Amygdala (tissue), 56 donors: ENCODE measurements around the gene NDUFAF7.
"Not testable (repeated sequence)": the region's sequence is repeated elsewhere in the genome, so short reads cannot be mapped to it uniquely, and the experiment has no call there.

Source experiments
- DNase-seq, 56 donors: peaks; one replicate each; lab custom pipeline; 2025; lab: John Stamatoyannopoulos, UW

NDUFAF7 gene, protein sequence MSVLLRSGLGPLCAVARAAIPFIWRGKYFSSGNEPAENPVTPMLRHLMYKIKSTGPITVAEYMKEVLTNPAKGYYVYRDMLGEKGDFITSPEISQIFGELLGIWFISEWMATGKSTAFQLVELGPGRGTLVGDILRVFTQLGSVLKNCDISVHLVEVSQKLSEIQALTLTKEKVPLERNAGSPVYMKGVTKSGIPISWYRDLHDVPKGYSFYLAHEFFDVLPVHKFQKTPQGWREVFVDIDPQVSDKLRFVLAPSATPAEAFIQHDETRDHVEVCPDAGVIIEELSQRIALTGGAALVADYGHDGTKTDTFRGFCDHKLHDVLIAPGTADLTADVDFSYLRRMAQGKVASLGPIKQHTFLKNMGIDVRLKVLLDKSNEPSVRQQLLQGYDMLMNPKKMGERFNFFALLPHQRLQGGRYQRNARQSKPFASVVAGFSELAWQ

DNA sequence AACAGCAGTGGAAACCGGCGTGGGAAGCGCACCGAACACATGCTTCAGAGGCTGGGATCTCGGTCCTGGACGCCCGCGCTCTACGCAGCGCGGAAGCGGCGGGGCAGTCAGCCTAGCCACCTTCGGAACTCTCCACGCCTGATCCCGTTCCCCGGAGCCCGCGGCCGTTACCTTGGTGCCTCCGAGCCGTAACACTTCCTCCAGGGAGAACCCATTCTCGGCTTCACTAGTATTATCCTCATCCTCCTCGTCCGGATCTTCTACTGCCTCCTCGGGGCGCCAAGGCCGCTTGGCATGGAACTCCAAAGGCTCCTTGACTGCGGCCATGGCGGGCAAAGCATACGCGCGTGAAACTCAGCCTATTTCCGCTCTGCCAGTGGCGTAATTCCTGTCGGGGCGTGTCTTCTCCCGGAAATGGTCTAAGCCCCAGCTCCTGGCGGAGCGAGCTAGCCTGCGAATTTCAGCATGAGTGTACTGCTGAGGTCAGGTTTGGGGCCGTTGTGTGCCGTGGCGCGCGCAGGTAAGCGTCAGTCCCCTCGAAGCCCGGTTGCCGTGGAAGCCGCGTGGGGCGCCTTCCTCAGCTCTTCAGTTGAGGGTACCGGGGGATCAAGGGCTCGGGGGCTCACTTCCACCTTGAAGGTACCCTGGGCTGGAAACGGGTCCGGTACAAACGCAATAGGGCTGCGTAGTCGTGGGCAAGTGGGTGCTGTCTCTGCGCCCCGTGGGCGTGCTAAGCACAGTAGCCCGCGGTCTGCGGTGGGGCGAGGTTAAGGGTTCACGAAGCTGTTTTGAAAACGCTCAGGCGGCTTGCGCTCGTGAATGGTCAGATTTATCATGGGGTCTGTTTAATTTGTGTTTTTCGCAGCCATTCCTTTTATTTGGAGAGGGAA, at the start of gene NDUFAF7, which contains the start of gene CEBPZ:
TSS of gene NDUFAF7 (plus strand) at position 418 of the 890 bp plus-strand sequence. CDS start at position 466, 48 bp downstream.
TSS of gene CEBPZ (minus strand) at position 356 of the 890 bp plus-strand sequence. CDS start at position 327, 29 bp downstream.
- DNase-seq: peak; percentile 34 to 93 (median 82)

DNA sequence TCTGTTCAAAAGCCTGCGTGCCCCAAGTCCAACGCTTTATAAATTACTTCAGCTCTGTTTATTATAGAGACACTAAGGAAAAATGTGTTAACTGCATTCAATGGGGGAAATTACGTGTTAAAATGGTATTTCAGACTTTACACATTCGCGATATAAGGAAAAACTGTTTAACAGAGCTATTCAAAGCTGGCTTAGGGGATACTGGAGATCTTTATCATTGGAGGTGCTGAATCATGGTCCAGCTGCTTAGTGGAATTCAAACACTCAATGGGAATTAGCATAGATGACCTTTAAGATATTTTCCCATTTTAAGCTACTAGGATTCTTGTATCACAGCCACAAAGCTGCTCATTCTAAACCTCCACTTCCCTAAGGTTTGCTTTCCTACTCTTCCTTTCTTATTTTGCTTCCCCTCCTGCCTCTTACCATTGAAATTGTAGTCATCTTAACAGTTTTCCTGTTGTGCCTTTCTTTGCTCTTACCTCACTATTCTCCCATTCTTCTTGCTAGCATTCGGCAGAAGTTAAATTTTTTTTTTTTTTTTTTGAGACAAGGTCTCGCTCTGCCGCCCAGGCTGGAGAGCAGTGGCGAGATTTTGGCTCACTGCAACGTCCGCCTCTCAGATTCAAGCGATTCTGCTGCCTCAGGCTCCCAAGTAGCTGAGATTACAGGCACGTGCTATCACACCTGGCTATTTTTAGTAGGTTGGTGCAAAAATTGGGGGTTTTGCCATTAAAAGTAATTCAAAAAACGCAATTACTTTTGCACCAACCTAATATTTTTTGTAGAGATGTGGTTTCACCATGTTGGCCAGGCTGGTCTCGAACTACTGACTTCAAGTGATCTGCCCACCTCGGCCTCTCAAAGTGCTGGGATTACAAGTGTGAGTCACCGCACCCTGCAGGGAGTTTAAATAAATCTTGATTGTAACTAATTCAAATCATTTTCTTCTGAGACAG, 49.5 kb upstream of the NDUFAF7 start:
- DNase-seq: no peak

DNA sequence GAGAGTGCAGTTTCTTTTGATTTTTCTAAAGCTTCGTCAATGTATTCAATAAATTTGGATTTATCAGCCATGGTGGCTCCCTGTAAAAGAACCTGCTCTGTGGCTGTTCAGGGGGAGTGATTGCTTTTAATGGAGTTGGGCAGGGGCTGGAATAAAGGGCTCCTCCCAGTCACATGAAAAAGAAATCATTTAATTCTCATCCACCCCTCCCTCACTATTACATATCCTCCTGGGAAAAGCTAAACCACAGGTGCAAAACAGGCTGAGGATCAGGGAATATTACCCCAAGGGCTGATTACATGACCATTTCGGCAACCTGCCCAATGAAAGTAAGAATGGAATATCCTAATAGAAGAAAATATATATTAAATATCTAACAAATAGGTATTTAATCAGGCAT, 42.9 kb upstream of the NDUFAF7 start, which contains the start of gene SULT6B1:
TSS of gene SULT6B1 (minus strand) at position 101 of the 400 bp plus-strand sequence. CDS start at position 71, 30 bp downstream.
- no peak for DNase-seq

DNA sequence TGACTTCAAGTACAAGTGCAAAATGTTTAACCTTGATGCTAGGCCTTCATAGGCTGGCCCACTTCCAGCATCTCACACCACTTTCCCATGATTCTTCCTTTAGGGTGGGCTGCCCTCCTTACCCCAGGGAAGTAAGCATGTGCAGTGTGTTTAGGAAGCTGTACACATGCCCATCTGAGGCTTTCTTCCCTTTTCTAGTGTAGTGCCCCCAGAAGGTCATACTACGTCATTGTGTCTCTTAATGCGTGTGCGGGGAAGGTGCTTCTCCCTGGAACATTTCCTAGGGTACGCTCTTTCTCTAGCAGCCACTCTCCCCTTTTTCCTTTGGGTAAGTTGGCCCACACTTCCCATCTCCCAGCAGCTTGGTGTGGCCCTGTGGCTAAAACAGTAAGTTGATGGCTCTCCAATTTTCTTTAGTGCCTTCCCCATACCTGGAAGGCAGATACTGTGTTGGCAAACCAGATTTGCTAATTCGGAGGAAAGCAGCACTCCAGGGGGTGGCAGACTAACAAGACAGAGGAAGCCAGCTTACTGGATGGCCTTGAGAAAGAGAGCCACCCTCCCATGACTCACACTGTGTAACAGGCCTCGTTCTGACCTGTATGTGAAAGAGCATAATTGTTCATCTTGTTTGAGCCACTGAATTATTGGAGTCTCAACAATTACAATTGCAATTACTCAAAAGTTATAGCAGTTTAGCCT, 41.9 kb upstream of the NDUFAF7 start:
- peak in 2 of 56 donors; percentile 3 to 11 for DNase-seq

DNA sequence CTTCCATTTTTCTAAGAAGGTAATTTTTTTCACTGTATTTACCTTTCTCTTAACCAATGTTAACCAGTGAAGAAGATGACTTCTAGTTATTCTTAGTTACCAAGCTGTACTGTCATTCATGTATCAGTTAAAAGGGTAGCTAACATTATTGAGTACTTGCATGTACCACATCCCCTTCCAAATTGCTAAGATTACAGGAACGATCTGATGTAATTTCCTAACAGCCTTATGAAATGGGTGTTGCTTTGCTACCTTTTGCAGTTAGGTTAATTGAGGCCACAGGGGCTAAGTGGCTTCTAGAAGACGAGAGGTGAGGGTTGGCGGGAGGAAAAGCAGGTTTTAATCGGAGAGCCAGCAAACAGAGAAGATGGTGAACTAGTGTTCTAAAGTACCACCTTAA, 41.2 kb upstream of the NDUFAF7 start:
- no peak for DNase-seq

DNA sequence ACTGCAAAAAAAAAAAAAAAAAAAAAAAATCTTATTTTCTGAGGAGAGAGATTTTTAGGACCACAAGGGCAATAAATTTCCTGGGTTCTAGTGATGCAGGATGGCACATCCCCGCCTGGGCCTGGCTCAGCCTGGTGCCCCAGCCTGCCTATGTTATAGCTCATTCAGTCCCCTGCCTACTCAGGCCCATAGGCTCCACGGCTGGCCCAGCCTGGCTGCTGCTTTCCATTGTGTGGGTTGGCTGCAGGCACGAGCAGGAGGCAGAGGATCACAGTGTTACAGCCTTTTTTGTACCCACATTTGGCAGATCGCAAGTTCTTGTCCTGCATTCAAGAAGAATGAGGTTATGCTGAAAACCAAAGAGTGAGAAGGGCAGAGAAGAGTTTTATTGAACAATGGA, 40.2 kb upstream of the NDUFAF7 start:
- DNase-seq: no peak

DNA sequence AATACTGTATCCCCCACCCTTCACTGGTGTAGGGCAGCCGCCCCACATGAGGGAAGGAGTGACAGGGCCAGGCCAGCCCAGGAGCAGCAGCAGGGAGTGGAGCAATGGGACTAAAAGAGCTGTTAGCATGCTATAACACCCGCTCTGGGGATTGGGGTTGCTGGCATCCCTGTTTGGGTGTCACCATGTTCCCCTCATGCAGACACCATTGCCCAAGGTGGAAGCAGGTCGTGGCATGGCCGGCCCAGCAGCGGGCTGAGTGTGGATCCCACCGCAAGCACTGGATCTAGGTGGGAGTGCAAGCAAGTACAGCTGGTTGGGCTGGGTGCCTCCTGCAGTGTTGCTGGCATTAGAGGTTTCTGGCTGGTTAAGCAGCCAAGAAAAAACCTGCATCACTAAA, 39.7 kb upstream of the NDUFAF7 start:
- DNase-seq: no peak

DNA sequence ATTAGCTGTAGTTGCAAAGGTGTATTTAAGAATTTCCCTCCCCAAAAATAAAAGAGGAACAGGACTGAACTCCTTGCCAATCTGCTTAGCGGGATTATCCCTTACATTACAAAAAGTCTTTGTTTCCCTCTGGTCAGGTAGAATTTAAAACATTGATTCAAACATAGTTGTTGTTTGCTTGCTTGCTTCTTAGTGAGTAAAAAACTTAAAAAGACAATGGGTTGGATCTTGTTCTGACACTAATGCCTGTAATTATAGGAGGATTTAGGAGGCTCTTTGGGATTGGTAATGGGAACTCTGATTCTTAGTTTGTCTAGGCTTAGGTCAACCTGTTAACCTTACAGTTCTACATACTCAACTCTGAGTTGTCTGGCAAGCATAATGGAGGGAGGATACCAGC, 38.9 kb upstream of the NDUFAF7 start:
- DNase-seq: no peak

DNA sequence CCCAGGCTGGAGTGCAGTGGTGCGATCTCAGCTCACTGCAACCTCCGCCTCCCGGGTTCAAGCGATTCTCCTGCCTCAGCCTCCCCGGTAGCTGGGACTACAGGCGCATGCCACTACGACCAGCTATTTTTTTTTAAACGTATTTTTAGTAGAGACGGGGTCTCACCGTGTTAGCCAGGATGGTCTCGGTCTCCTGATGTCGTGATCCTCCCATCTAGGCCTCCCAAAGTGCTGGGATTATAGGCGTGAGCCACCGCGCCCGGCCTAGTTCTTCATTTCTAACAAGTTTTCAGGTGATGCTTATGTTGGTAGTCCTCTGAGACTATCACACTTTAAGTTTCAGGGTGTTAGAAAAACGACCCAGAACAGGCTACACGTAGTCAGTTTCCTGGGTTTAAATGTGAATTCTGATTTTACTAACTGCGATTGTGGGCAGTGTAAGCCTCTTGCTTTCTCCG, 35.6 kb upstream of the NDUFAF7 start:
- peak in 1 of 56 donors; percentile 8 for DNase-seq

DNA sequence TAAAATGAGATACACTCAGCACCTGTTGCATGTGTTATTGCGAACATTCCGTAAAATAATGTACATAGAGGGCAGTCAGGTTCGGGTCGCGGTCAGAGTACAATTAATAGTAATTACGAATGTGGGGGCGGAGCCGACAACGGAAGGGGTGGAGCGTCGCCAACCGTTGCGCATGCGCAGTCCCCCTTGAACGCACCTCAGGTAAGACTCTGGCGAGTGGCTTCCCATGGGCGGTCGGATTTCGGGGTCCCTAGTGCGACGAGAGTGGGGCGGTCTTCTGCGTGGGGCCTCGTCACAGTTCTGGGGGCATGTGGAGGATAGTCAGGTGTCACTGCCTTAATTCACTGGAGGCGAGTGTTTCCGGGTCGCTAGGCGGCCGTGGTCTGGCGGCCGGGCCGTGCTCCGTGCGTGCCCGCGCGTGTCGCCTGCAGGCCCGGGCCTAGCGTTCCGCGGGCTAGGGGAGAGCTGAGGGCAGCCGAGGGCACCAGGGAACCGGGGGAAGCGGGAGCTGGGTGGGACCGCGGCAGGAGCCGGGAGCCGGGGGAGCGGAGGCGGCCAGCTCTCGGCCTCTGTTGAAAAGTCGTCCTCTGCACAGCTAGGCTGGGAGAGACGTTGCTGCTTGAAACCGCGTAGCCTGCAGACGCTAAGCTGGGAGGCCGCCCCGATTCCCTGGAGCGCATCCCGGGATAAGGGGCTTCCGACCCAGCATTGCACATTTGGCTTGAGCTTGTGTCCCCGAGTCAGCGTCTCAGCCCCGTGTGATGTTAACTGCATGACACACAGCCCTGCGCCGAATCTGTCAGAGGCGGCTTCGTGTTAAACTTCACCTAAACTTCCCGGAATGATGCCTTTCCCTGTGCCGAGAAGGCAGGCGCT, 34.9 kb upstream of the NDUFAF7 start, which contains the start of gene CEBPZOS:
TSS of gene CEBPZOS (plus strand) at position 177 of the 876 bp plus-strand sequence. CDS start 3,209 bp downstream, outside the sequence.
- DNase-seq: peak; percentile 16 to 87 (median 68)

DNA sequence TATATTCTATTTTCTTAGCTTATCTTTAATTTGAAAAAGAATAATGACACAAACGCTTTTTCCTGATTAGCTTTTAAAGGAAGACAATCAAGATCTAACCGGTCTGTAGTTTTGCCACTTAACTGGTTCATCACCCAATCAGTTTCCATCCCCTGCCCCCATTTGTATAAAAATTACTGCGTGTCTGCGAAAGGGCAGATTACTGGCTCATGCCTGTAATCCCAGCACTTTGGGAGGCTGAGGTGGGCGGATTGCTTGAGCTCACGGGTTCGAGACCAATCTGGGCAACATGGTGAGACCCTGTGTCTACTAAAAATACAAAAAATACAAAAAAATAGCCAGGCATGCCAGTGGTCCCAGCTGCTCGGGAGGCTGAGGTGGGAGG, 32.8 kb upstream of the NDUFAF7 start:
- DNase-seq: no peak

DNA sequence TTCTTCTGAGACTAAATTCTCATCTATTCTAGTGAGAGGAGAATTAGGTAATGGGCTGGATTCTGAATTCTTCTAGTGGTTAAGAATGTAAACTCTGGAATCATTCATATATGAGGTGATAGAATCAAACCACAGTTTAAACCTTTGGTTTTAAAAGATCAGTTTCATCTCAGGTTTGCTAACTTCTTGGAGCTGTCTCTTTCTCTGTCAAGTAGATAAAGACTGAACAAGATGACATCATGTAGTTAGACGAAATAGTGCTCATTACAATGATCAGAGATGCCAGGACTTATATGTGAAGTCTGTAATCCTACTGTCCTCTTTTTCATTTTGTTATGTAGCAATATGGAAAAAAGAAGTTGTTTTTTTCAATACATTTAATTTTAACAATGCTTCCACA, 30.2 kb upstream of the NDUFAF7 start:
- no peak for DNase-seq

DNA sequence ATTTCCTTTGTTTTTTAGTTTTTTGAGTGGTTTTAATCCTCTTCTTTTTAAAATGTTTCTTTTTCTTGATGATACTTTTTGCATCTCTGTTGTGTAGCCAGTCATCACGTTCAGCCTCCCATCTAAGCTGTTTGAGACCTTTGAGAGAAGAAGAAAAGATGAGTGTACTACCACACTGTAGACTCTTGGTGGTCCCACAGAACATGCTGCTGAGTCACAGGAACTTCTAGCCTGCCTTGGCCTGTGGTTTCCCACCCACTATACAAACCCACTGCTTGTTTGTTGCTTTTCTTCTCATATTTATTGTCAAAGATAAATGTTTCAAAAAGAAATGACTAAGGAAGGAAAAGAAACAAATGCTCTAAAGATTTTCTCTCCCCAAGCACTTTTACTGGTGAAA, 29.7 kb upstream of the NDUFAF7 start:
- DNase-seq: no peak

DNA sequence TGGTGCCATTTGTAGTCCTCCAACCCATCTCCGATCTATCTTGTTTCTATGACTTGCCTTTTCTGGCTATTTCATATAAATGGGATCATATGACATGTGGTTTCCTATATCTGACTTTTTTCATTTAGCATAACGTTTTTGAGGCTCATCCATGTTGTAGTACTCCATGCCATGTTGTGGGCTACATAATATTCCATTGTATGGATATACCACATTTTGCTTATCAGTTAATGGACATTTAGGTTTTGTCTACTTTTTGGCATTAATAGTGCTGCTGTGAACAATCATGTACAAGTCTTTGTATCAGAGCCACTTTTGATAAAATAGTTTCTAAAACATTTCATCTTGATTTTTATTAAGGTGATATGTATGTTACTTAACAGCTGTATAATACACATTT, 27.8 kb upstream of the NDUFAF7 start:
- no peak for DNase-seq

DNA sequence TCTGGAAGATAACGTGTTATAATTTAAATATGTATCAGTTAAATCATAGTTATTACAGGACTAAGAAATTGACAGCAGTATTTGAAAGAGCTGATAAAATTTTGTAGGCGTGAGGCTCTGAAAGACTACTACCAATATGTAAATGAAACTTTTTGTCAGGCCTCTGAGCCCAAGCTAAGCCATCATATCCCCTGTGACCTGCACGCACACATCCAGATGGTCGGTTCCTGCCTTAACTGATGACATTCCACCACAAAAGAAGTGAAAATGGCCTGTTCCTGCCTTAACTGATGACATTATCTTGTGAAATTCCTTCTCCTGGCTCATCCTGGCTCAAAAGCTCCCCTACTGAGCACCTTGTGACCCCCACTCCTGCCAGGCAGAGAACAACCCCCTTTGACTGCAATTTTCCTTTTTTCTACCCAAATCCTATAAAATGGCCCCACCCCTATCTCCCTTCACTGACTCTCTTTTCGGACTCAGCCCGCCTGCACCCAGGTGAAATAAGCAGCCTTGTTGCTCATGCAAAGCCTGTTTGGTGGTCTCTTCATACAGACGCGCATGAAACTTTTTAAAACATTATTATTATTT, 26.3 kb upstream of the NDUFAF7 start:
- not testable (repeated sequence) for DNase-seq

DNA sequence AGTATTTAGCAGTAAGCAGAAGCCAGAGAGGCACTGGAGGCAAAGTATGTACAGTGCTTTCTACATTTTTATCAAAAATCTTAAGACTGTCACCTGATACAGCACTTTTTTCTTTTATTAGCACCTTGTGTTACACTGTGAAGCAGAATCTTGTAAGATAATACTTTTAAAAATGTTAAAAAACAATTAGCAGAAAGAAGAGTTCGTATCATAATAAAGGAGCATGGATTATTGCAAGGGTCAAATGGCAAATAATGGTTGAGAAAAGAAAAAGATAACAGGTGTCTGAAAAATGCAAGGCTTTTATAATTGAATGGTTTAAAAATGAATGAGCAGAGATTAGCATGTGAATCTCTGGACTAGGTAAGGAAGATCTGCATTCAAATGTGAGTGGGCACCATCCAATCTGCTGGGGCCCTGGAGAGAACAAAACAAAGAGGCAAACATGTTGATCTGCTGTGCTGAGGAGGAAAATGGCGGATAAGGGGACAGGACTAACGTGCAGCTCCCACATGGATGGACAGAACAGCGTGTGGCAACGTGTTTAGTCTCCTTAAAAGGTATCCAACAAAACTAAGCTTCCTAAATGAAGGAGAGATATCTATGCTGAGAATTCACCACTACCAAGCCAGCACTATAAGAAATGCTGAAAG, 25.6 kb upstream of the NDUFAF7 start:
- DNase-seq: no peak

DNA sequence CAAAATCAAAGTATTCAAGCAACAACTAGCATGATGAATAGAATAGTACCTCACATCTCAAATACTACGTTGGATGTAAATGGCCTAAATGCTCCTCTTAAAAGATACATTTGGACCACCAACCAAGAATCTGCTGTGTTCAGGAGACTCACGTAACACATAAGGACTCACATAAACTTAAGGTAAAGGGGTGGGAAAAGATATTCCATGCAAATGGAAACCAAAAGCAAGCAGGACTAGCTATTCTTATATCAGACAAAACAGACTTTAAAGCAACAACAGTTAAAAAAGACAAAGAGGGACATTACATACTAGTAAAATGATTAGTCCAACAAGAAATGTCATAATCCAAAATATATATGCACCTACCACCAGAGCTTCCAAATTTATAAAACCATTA, 24.7 kb upstream of the NDUFAF7 start:
- DNase-seq: not testable (repeated sequence)
